GM19328 (cell line): ENCODE data around the gene LEF1.

Experiments
- ATAC-seq: cut with Tn5 transposase; IDR thresholded peaks from one replicate; pipeline ENCODE4 v1.9.1; 2021; ENCODE audit warnings: mild to moderate bottlenecking, moderate library complexity; ENCODE audit not compliant: unreplicated experiment

Gene LEF1

GRCh38 chr4:108003982-108004515, 164.7 kb downstream of the LEF1 start:
- ATAC-seq = no peak

- no peak for ATAC-seq
Observed at GRCh38 chr4:108001540-108002135, 167.1 kb downstream of the LEF1 start.

GRCh38 chr4:107999932-108000539, 168.7 kb downstream of the LEF1 start:
- ATAC-seq = no peak

- no peak for ATAC-seq
Observed at GRCh38 chr4:107997794-107998193, 170.9 kb downstream of the LEF1 start.
